HepG2 (cell line): Measurements from ENCODE around the gene GTF2A2. TPM values are rescaled to one million over a fixed set of nuclear protein-coding genes. Genes with fewer than 3 reads are reported as not detected.

ENCODE experiments used
- ATAC-seq: fragments of 200-7000 bp; cut with Tn5 transposase; 3 replicates; pipeline ENCODE4 v1.9.1; 2020; ENCODE audit warnings: mild to moderate bottlenecking, moderate library complexity
- BruUV-seq: library from RNA; stranded (reverse); fragments of 400-500 nt; replicated peaks from 2 replicates; lab custom pipeline; 2021; lab: Mats Ljungman, UMichigan
- CTCF ChIA-PET: fragments of 300-600 bp; formaldehyde crosslinking; extraction: SDS; loops from one replicate; lab custom pipeline; 2021; ENCODE audit warnings: low total read pairs, inconsistent platforms, low intra/inter-chr PET ratio; lab: Yijun Ruan, JAX
- POLR2A ChIA-PET: fragments of 350-600 bp; sonication (Branson Sonifier 250); formaldehyde crosslinking; loops from one replicate; lab custom pipeline; 2020; ENCODE audit warnings: antibody characterized with exemption, inconsistent platforms; lab: Yijun Ruan, JAX
- DNase-seq: peaks from one replicate; pipeline ENCODE4 v3.0.0-alpha.2; 2015; ENCODE audit warnings: low spot score
- FAIRE-seq: peaks from 3 replicates; lab custom pipeline; 2011; peaks lifted over from hg19 to GRCh38; lab: Jason Lieb, UNC
- H2AFZ ChIP-seq: one replicate; pipeline ENCODE4 v1.6.1; 2011; ENCODE audit warnings: low read length, inconsistent platforms
- H3K27ac ChIP-seq: fragments of 300-600 bp; 3 replicates; pipeline ENCODE4 v1.8.0; 2011; ENCODE audit warnings: mixed run types, mild to moderate bottlenecking, mixed read lengths, low read length, inconsistent platforms; ENCODE audit not compliant: insufficient read depth; ENCODE audit errors: extremely low read length
- H3K27me3 ChIP-seq, 2 experiments: fragments of 200-600 bp in 1 of 2; 2 replicates in 1 of 2; 3 replicates in 1 of 2; pipeline versions ENCODE4 v1.6.0 to v1.8.0; 2011; ENCODE audit warnings: low read length in 2 of 2, mild to moderate bottlenecking in 2 of 2, moderate library complexity in 2 of 2, inconsistent platforms in 1 of 2; ENCODE audit not compliant: insufficient read depth in 2 of 2, control insufficient read depth in 1 of 2
- H3K36me3 ChIP-seq, 2 experiments: fragments of 200-600 bp in 1 of 2; replicated peaks in 1 of 2; 2 replicates in 1 of 2; 3 replicates in 1 of 2; pipeline versions ENCODE4 v1.5.1 to v1.8.0; 2011; ENCODE audit warnings: low read length in 2 of 2, inconsistent platforms in 1 of 2; ENCODE audit not compliant: insufficient read depth in 2 of 2, control insufficient read depth in 1 of 2
- H3K4me1 ChIP-seq: 2 replicates; pipeline ENCODE4 v1.5.1; 2012; ENCODE audit warnings: low read length, inconsistent platforms; ENCODE audit not compliant: insufficient read depth
- H3K4me2 ChIP-seq: 2 replicates; pipeline ENCODE4 v1.6.0; 2011; ENCODE audit warnings: low read depth, low read length, inconsistent platforms
- H3K4me3 ChIP-seq, 3 experiments: fragments of 200-600 bp in 1 of 3; sonication (generic), shearing (Covaris generic) in 1 of 3; replicated peaks in 1 of 3; 2 replicates each; pipeline ENCODE4 v1.5.1; 2011 to 2016; ENCODE audit warnings: low read length in 3 of 3, inconsistent platforms in 2 of 3, low read depth in 2 of 3, mild to moderate bottlenecking in 2 of 3, control low read depth in 1 of 3, mixed read lengths in 1 of 3; ENCODE audit not compliant: insufficient read depth in 1 of 3
- H3K79me2 ChIP-seq: one replicate; pipeline ENCODE4 v1.6.1; 2011; ENCODE audit warnings: low read length, inconsistent platforms; ENCODE audit not compliant: insufficient read depth
- H3K9ac ChIP-seq: 2 replicates; pipeline ENCODE4 v1.6.0; 2011; ENCODE audit warnings: mild to moderate bottlenecking, low read depth, low read length, inconsistent platforms; ENCODE audit not compliant: insufficient read depth
- H3K9me3 ChIP-seq: 2 replicates; pipeline ENCODE4 v1.5.1; 2012; ENCODE audit warnings: mild to moderate bottlenecking, low read length
- H4K20me1 ChIP-seq: 2 replicates; pipeline ENCODE4 v1.6.0; 2011; ENCODE audit warnings: inconsistent platforms, mild to moderate bottlenecking, low read length, moderate library complexity; ENCODE audit not compliant: insufficient read depth
- AHDC1 ChIP-seq: sonication (generic); formaldehyde crosslinking; IDR thresholded peaks from 2 replicates; pipeline ENCODE4 v1.5.1; 2020; ENCODE audit warnings: mild to moderate bottlenecking, missing genetic modification reagents, borderline replicate concordance
- CREB1 ChIP-seq, 2 experiments: fragments of 450-650 bp in 1 of 2; IDR thresholded peaks; 2 replicates each; pipeline ENCODE4 v1.6.1; 2016 to 2017; ENCODE audit warnings: control low read depth in 1 of 2, mild to moderate bottlenecking in 1 of 2, missing compliant biosample characterization in 1 of 2, missing genetic modification characterization in 1 of 2
- E2F5 ChIP-seq: sonication (generic); formaldehyde crosslinking; conservative IDR thresholded peaks from 2 replicates; pipeline ENCODE4 v1.4.0; 2020; ENCODE audit warnings: missing genetic modification reagents
- ETV6 ChIP-seq: sonication (generic); formaldehyde crosslinking; conservative IDR thresholded peaks from 2 replicates; pipeline ENCODE4 v1.4.0; 2020; ENCODE audit warnings: missing genetic modification reagents
- FOXP4 ChIP-seq: sonication (generic); formaldehyde crosslinking; IDR thresholded peaks from 2 replicates; pipeline ENCODE4 v1.4.0; 2020; ENCODE audit warnings: missing genetic modification reagents
- HOXA7 ChIP-seq: sonication (generic); formaldehyde crosslinking; IDR thresholded peaks from 2 replicates; pipeline ENCODE4 v1.8.1; 2022; ENCODE audit warnings: mild to moderate bottlenecking, missing genetic modification reagents, moderate library complexity
- MBD4 ChIP-seq: IDR thresholded peaks from 2 replicates; pipeline ENCODE4 v1.6.1; 2012; ENCODE audit warnings: low read length, inconsistent platforms, borderline replicate concordance
- RNF2 ChIP-seq: fragments of 450-650 bp; conservative IDR thresholded peaks from 2 replicates; pipeline ENCODE4 v1.6.1; 2016; ENCODE audit warnings: low read depth
- TP53 ChIP-seq: sonication (generic); formaldehyde crosslinking; conservative IDR thresholded peaks from 2 replicates; pipeline ENCODE4 v1.4.0; 2020; ENCODE audit warnings: missing genetic modification reagents
- TRIM22 ChIP-seq: fragments of 450-650 bp; IDR thresholded peaks from 2 replicates; pipeline ENCODE4 v1.6.1; 2017
- ZIK1 ChIP-seq: sonication (generic); formaldehyde crosslinking; IDR thresholded peaks from 2 replicates; pipeline ENCODE4 v1.5.0; 2020; ENCODE audit warnings: mild to moderate bottlenecking, low read depth, missing genetic modification reagents, borderline replicate concordance
- ZMAT3 ChIP-seq: sonication (generic); formaldehyde crosslinking; conservative IDR thresholded peaks from 2 replicates; pipeline ENCODE4 v1.7.0; 2021; ENCODE audit warnings: missing genetic modification reagents
- ZNF441 ChIP-seq: sonication (generic); formaldehyde crosslinking; IDR thresholded peaks from 2 replicates; pipeline ENCODE4 v1.7.0; 2021; ENCODE audit warnings: missing genetic modification reagents, borderline replicate concordance
- ZNF589 ChIP-seq: sonication (generic); formaldehyde crosslinking; conservative IDR thresholded peaks from 2 replicates; pipeline ENCODE4 v1.8.0; 2022; ENCODE audit warnings: mild to moderate bottlenecking, moderate library complexity, missing genetic modification reagents
- WGBS: methylation state at CpG from one replicate; pipeline ENCODE4 v1.1.6; 2017; ENCODE audit warnings: low lambda C conversion rate; 5-methylcytosine and 5-hydroxymethylcytosine counted together
- in situ Hi-C: cut with HindIII; loops from 2 replicates; pipeline ENCODE4 v1.10.0; 2017; ENCODE audit warnings: low pct_unique_long_range_greater_than_20kb; ENCODE audit not compliant: extremely low pct_ligation_motif_present
- intact Hi-C: fragments of 100-400 bp; cut with micrococcal nuclease; formaldehyde crosslinking; loops from one replicate; pipeline ENCODE4 v1.10.0; 2022; ENCODE audit not compliant: unreplicated experiment
- polyA plus RNA-seq, 8 experiments: library from polyadenylated mRNA; depleted of rRNA in 3 of 8; stranded (reverse) in 7 of 8; unstranded in 1 of 8; fragments of >200 nt; fragmentation: Illumina TruSeq in 4 of 8; extraction: Trizol in 4 of 8; gene quantifications; 2 replicates each; pipeline versions ENCODE4 v1.2.1 to v1.2.3, GENCODE V29; 2011 to 2016; ENCODE audit warnings: low read depth in 4 of 8, missing spikeins in 1 of 8, mixed read lengths in 1 of 8; ENCODE audit not compliant: insufficient read depth in 1 of 8
- total RNA-seq, 5 experiments: library from RNA; depleted of rRNA; stranded (reverse); fragments of >200 nt; fragmentation: Illumina TruSeq; extraction: Trizol; gene quantifications; 2 replicates each; pipeline ENCODE4 v1.2.3, GENCODE V29; 2016; ENCODE audit warnings: low read depth in 1 of 5

Gene GTF2A2
- total and polyA plus RNA-seq, 2 of the 13 experiments (the other 11 are each of a cell fraction or from before 2014, with no cell fraction given): 24.4 to 106 TPM

GRCh38 chr15:59605994-59606393, 51.3 kb downstream of the GTF2A2 start (continued):
- TF ChIP-seq ZMAT3 (CRISPR knock-in tag) (no peak), FOXP4 (CRISPR knock-in tag) (no peak), ZNF441 (CRISPR knock-in tag) (no peak), HOXA7 (CRISPR knock-in tag) (no peak)

- H3K27me3 ChIP-seq: no peaks in the 10 kb centered on the region
- CTCF ChIA-PET: no interaction called here
- no peak for ATAC-seq
- H3K27ac ChIP-seq: no peak overlapping the region
- no peak for FAIRE-seq
- no peak overlapping the region for H3K4me3 ChIP-seq
- POLR2A ChIA-PET: no interaction called here
- H3K79me2 ChIP-seq: no peaks in the 10 kb centered on the region
- in situ Hi-C loops (no loop called here), intact Hi-C loops (no loop called here)
- DNase-seq: no peak
- H3K36me3 ChIP-seq: no peaks in the 10 kb centered on the region
- no TSS peak for BruUV-seq
- WGBS: 81% methylated on average over 2 of the region's 2 CpGs
- H2AFZ ChIP-seq: no peak overlapping the region
- peaks cover 47% of the 10 kb centered on the region for H3K4me1 ChIP-seq
- peaks cover 16% of the 10 kb centered on the region for H3K9me3 ChIP-seq
- H3K9ac ChIP-seq: no peak overlapping the region
- H3K4me2 ChIP-seq: no peak overlapping the region
- no peaks in the 10 kb centered on the region for H4K20me1 ChIP-seq
- TF ChIP-seq ZIK1 (no peak), E2F5 (CRISPR knock-in tag) (no peak), CREB1 (IDR thresholded peaks at IDR 0.05) (no peak), CREB1 (CRISPR knock-in tag; IDR thresholded peaks at IDR 0.05) (no peak), AHDC1 (CRISPR knock-in tag) (no peak), ZNF589 (CRISPR knock-in tag) (no peak), ETV6 (CRISPR knock-in tag) (no peak), TP53 (CRISPR knock-in tag) (no peak), TRIM22 (no peak), MBD4 (no peak), RNF2 (no peak)
Observed at GRCh38 chr15:59598461-59598860, 58.9 kb downstream of the GTF2A2 start.
